ENCODE measurements around the gene RSPH1.

DNA sequence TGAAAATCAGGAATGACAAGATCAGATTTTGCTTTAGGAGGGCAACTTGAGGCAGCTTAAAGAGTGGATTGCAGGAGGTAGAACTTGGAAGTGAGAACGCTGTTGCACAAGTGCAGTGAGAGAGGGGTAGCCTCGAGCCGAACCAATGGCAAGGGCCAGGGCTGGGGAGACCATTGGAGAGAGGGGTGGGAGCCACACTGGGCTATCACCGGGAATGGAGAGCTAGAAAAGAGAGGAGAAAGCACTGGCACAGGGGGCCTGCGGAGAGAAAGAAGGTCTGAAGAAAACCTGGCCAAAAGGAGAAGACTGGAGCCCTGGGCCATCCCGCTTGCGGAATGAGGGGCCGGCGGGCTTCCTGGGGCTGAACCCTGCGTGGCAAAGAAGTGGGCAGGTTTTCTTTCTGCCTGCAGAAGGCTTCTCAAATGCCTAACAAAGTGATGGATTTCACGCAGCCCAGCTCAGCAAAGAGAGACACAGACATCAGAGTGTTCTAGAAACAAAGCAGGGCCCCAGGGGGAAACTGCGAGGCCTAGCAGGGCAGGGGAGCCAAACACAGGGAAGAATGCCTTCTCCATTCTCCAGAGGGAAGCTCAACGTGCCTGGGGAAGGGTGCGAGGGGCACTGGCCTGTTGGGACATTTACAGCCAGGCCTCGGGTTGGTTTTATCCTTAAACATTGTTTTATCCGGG lies 16.5 kb upstream of the RSPH1 start:
- TF ChIP-seq, protein P1, sequence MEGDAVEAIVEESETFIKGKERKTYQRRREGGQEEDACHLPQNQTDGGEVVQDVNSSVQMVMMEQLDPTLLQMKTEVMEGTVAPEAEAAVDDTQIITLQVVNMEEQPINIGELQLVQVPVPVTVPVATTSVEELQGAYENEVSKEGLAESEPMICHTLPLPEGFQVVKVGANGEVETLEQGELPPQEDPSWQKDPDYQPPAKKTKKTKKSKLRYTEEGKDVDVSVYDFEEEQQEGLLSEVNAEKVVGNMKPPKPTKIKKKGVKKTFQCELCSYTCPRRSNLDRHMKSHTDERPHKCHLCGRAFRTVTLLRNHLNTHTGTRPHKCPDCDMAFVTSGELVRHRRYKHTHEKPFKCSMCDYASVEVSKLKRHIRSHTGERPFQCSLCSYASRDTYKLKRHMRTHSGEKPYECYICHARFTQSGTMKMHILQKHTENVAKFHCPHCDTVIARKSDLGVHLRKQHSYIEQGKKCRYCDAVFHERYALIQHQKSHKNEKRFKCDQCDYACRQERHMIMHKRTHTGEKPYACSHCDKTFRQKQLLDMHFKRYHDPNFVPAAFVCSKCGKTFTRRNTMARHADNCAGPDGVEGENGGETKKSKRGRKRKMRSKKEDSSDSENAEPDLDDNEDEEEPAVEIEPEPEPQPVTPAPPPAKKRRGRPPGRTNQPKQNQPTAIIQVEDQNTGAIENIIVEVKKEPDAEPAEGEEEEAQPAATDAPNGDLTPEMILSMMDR (IDR thresholded peaks at IDR 0.05 in 2 of 3, conservative IDR thresholded peaks at IDR 0.05 in 1 of 3; ENCODE audit: borderline replicate concordance in 1 of 3, insufficient read depth in 1 of 3, low read depth in 2 of 3, low read length in 2 of 3) = no peak
- TF ChIP-seq RAD21 (IDR thresholded peaks at IDR 0.05; ENCODE audit: low read depth) = no peak
- no peak for TF ChIP-seq EGR1 (IDR thresholded peaks at IDR 0.05; ENCODE audit: low read depth)
